Panc1 (cell line): Measurements from ENCODE around the gene PTTG2. TPM values are rescaled to one million over a fixed set of nuclear protein-coding genes. Genes with fewer than 3 reads are reported as not detected.

Source experiments
- ATAC-seq: fragments of 200-7000 bp; cut with Tn5 transposase; 2 replicates; pipeline ENCODE4 v1.9.1; 2020; ENCODE audit warnings: mild to moderate bottlenecking, moderate library complexity
- BruUV-seq: library from RNA; stranded (reverse); fragments of 400-500 nt; replicated peaks from 2 replicates; lab custom pipeline; 2021; lab: Mats Ljungman, UMichigan
- CTCF ChIA-PET: fragments of 300-600 bp; sonication (Branson Sonifier 250); formaldehyde crosslinking; loops from one replicate; lab custom pipeline; 2022; ENCODE audit warnings: antibody characterized with exemption; lab: Charles Lee
- POLR2A ChIA-PET: fragments of 300-600 bp; sonication (Branson Sonifier 250); formaldehyde crosslinking; loops from one replicate; lab custom pipeline; 2022; ENCODE audit warnings: antibody characterized with exemption; lab: Charles Lee
- DNase-seq: peaks from one replicate; pipeline ENCODE4 v3.0.0-alpha.2; 2010; ENCODE audit warnings: low read depth, low spot score
- H3K27ac ChIP-seq: 2 replicates; pipeline ENCODE4 v1.5.1; 2011; ENCODE audit warnings: mild to moderate bottlenecking, low read length, inconsistent platforms
- H3K27me3 ChIP-seq: fragments of 200-500 bp; sonication (Bioruptor generic); 2 replicates; pipeline ENCODE4 v1.6.0; 2014; ENCODE audit warnings: low read length, inconsistent platforms; ENCODE audit not compliant: control insufficient read depth, insufficient read depth
- H3K36me3 ChIP-seq: fragments of 200-500 bp; sonication (Bioruptor generic); 2 replicates; pipeline ENCODE4 v1.5.1; 2014; ENCODE audit warnings: inconsistent platforms, mild to moderate bottlenecking, low read length, moderate library complexity; ENCODE audit not compliant: control insufficient read depth, insufficient read depth
- H3K4me1 ChIP-seq: 2 replicates; pipeline ENCODE4 v1.5.1; 2011; ENCODE audit warnings: inconsistent platforms, mild to moderate bottlenecking, low read length, moderate library complexity; ENCODE audit not compliant: control insufficient read depth, insufficient read depth
- H3K4me3 ChIP-seq, 2 experiments: 2 replicates each; pipeline ENCODE4 v1.5.1; 2011 to 2012; ENCODE audit warnings: low read depth in 2 of 2, low read length in 2 of 2, mild to moderate bottlenecking in 2 of 2, inconsistent platforms in 1 of 2, moderate library complexity in 1 of 2
- H3K9me3 ChIP-seq: fragments of 200-500 bp; sonication (Bioruptor generic); 2 replicates; pipeline ENCODE4 v1.5.1; 2014; ENCODE audit warnings: low read depth, mild to moderate bottlenecking, inconsistent platforms, low read length, moderate library complexity; ENCODE audit not compliant: control insufficient read depth, insufficient read depth
- CTCF ChIP-seq: fragments of 450-650 bp; IDR thresholded peaks from 2 replicates; pipeline ENCODE4 v1.5.1; 2017; ENCODE audit warnings: mild to moderate bottlenecking
- POLR2AphosphoS5 ChIP-seq: IDR thresholded peaks from 2 replicates; pipeline ENCODE4 v1.6.1; 2012; ENCODE audit warnings: mild to moderate bottlenecking, low read depth, low read length, moderate library complexity
- SIN3A ChIP-seq: IDR thresholded peaks from 2 replicates; pipeline ENCODE4 v1.6.1; 2012; ENCODE audit warnings: low read depth, mild to moderate bottlenecking, low read length, moderate library complexity, borderline replicate concordance; ENCODE audit not compliant: insufficient read depth
- TCF7L2 ChIP-seq: IDR thresholded peaks from 2 replicates; pipeline ENCODE4 v1.6.1; 2011; ENCODE audit warnings: mild to moderate bottlenecking, low read depth, low read length, inconsistent platforms
- in situ Hi-C: cut with HindIII; loops from 2 replicates; pipeline ENCODE4 v1.10.0; 2016; ENCODE audit warnings: low sequenced_read_pairs, low pct_unique_long_range_greater_than_20kb
- intact Hi-C: fragments of 100-400 bp; cut with micrococcal nuclease; formaldehyde crosslinking; loops from one replicate; pipeline ENCODE4 v1.10.0; 2022; ENCODE audit not compliant: unreplicated experiment
- total RNA-seq: library from RNA; stranded (reverse); gene quantifications from one replicate; pipeline ENCODE4 v1.2.1, GENCODE V29; 2021; ENCODE audit not compliant: unreplicated experiment
- TF ChIP-seq, protein P1 (sequence below), 2 experiments: IDR thresholded peaks; 2 replicates each; pipeline ENCODE4 v1.6.1; 2011 to 2012; ENCODE audit warnings: low read depth in 2 of 2, control low read depth in 1 of 2, low read length in 1 of 2, mild to moderate bottlenecking in 1 of 2, moderate library complexity in 1 of 2; ENCODE audit not compliant: insufficient read depth in 1 of 2

The PTTG2 gene
- total RNA-seq, 1 experiment from 2014 or later = not detected

- intact Hi-C loops (no loop called here), in situ Hi-C loops (no loop called here)
- Histone ChIP-seq H3K4me3 (no peak overlapping the region), H3K9me3 (no peaks in the 10 kb centered on the region), H3K36me3 (no peaks in the 10 kb centered on the region), H3K4me1 (no peaks in the 10 kb centered on the region; the same call in 1 of the 2 replicates), H3K27me3 (no peaks in the 10 kb centered on the region), H3K27ac (no peak overlapping the region)
- POLR2A ChIA-PET = no interaction called here
- TF ChIP-seq, protein P1, sequence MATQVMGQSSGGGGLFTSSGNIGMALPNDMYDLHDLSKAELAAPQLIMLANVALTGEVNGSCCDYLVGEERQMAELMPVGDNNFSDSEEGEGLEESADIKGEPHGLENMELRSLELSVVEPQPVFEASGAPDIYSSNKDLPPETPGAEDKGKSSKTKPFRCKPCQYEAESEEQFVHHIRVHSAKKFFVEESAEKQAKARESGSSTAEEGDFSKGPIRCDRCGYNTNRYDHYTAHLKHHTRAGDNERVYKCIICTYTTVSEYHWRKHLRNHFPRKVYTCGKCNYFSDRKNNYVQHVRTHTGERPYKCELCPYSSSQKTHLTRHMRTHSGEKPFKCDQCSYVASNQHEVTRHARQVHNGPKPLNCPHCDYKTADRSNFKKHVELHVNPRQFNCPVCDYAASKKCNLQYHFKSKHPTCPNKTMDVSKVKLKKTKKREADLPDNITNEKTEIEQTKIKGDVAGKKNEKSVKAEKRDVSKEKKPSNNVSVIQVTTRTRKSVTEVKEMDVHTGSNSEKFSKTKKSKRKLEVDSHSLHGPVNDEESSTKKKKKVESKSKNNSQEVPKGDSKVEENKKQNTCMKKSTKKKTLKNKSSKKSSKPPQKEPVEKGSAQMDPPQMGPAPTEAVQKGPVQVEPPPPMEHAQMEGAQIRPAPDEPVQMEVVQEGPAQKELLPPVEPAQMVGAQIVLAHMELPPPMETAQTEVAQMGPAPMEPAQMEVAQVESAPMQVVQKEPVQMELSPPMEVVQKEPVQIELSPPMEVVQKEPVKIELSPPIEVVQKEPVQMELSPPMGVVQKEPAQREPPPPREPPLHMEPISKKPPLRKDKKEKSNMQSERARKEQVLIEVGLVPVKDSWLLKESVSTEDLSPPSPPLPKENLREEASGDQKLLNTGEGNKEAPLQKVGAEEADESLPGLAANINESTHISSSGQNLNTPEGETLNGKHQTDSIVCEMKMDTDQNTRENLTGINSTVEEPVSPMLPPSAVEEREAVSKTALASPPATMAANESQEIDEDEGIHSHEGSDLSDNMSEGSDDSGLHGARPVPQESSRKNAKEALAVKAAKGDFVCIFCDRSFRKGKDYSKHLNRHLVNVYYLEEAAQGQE (IDR thresholded peaks at IDR 0.05; ENCODE audit: insufficient read depth in 1 of 2, low read depth in 2 of 2, low read length in 1 of 2) = no peak
- no peak for TF ChIP-seq SIN3A
- TF ChIP-seq POLR2AphosphoS5 = no peak
- no peak for TF ChIP-seq CTCF
- no peak for TF ChIP-seq TCF7L2
- no TSS peak for BruUV-seq
- CTCF ChIA-PET = no interaction called here
- DNase-seq = no peak
- no peak for ATAC-seq
These were observed 48.4 kb downstream of the PTTG2 start for GRCh38 chr4:38008571-38009021.

DNA sequence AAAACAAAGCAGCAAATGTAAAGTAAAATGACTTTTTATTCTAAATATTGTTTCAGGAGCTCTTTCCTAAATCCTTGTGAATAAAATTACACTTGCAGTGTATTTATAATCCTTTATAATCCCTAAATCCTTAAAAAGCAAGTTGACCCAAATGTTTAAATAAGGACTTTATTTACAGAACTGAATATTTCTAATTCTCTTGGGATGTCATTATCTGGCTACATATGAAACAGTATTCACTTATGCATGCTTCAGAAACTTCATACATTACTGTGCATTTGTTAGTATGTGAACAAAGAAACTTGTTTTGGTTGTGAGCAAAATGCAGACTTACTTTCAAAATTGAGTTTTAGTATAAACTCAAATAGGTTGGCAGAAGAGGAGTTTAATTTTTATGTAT lies 49.2 kb downstream of the PTTG2 start:
- Histone ChIP-seq H3K27ac (no peak overlapping the region), H3K27me3 (no peaks in the 10 kb centered on the region), H3K36me3 (no peaks in the 10 kb centered on the region), H3K4me1 (no peaks in the 10 kb centered on the region; the same call in 1 of the 2 replicates), H3K4me3 (no peak overlapping the region), H3K9me3 (no peaks in the 10 kb centered on the region)
- ATAC-seq = no peak
- BruUV-seq = no TSS peak
- in situ Hi-C loops = no loop called here
- TF ChIP-seq CTCF = no peak
- no peak for TF ChIP-seq POLR2AphosphoS5
- no peak for TF ChIP-seq SIN3A
- TF ChIP-seq TCF7L2 = no peak
- TF ChIP-seq, protein P1 (IDR thresholded peaks at IDR 0.05; ENCODE audit: insufficient read depth in 1 of 2, low read depth in 2 of 2, low read length in 1 of 2) = no peak
- ChIA-PET POLR2A (no interaction called here), CTCF (no interaction called here)
- intact Hi-C loops = no loop called here
- no peak for DNase-seq
